Stimulated activated CD8-positive, alpha-beta memory T cell treated with anti-CD3 and anti-CD28 coated beads, Interleukin-12 subunit alpha, Interleukin-12 subunit beta, amount 100 ng/mL, for 24 hours (primary cell): ENCODE measurements around the gene SLC4A9.

ENCODE experiments used
- DNase-seq: peaks from one replicate; pipeline ENCODE4 v3.0.0-alpha.2; 2020; ENCODE audit errors: extremely low read depth

Gene SLC4A9, protein sequence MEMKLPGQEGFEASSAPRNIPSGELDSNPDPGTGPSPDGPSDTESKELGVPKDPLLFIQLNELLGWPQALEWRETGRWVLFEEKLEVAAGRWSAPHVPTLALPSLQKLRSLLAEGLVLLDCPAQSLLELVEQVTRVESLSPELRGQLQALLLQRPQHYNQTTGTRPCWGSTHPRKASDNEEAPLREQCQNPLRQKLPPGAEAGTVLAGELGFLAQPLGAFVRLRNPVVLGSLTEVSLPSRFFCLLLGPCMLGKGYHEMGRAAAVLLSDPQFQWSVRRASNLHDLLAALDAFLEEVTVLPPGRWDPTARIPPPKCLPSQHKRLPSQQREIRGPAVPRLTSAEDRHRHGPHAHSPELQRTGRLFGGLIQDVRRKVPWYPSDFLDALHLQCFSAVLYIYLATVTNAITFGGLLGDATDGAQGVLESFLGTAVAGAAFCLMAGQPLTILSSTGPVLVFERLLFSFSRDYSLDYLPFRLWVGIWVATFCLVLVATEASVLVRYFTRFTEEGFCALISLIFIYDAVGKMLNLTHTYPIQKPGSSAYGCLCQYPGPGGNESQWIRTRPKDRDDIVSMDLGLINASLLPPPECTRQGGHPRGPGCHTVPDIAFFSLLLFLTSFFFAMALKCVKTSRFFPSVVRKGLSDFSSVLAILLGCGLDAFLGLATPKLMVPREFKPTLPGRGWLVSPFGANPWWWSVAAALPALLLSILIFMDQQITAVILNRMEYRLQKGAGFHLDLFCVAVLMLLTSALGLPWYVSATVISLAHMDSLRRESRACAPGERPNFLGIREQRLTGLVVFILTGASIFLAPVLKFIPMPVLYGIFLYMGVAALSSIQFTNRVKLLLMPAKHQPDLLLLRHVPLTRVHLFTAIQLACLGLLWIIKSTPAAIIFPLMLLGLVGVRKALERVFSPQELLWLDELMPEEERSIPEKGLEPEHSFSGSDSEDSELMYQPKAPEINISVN

DNA sequence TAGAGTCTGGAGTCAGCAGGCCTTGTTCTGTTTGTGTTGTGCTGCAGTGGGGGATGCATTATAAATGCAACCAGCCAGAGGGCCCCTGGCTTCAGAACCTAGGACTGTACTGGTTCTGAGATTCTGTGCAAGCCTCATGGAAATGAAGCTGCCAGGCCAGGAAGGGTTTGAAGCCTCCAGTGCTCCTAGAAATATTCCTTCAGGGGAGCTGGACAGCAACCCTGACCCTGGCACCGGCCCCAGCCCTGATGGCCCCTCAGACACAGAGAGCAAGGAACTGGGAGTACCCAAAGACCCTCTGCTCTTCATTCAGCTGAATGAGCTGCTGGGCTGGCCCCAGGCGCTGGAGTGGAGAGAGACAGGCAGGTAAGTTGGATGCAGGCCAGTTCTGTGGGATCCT, at the start of gene SLC4A9:
SLC4A9 (plus strand) TSS at position 94 of the 400 bp plus-strand sequence; CDS start at position 137, 43 bp downstream.
- DNase-seq, result no peak

DNA sequence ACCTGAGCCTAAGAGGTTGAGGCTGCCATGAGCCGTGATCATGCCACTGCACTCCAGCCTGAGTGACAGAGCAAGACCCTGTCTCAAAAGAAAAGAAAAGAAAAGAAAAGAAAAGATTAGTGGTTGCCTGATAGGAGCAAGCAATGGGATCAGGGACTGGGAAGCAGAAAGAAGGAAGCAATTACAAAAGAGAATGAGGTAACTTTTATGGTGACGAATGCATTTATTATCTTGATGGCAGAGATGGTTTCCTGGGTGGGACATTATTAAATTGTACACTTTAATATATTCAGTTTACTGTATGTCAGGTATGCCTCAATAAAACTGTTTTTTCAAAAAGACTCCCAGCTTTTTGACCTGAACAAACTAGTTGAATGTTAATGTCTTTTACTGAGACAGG, 49.6 kb upstream of the SLC4A9 start:
- DNase-seq, result no peak

DNA sequence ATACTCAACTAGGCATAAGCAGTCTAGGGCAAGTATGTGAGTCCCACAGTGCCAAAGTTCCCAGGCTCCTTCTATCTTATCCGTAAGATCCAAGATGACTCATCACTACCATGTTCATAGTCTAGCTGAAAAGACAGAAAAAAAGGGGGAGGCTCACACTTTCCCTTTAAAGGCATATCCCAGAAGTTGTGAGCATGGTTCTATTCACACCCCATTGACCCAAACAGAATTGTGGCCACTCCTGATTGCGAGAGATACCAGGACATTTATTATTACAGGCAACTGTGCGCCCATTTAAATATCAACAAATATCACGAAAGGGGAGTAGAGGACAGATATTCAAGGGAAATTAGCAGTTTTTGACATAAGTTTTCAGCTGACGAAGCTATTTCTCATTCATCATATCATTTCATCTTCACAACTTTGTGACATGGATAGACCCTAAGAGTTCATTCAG, 49.0 kb upstream of the SLC4A9 start:
- no peak for DNase-seq

DNA sequence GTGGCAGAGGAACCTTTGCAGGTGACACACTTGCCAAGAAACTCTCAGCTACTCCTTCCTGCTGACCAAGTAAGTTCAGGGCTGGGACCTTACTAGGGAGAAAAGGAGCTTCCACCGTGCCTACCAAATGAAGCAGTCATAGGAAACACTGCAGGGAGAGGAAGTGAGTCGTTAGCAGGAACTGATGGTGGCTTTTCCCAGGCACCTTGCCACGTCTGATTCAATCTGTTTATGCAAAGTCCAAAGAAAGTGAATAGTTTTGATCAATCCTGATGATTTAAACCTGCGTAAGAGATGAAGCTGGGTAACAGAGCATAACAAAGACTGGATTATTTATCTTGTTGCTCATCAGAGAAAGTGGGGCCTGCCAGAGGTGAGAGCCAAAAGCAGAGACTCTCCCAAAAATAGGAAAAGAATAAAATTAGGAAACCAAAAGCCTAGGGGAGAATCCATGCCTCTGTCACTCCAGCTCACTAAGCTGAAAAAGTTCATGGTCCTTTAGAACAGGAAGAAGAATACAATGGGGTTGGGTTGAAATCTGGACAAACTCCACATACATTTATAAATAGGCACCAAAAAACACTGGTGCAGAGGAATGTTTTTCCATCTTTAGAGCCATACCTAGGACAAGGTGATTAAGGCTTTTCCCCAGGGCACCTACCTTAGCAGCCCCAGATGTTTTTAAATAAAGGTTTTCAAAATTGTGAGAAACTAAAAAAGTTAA, 47.8 kb upstream of the SLC4A9 start:
- no peak for DNase-seq

DNA sequence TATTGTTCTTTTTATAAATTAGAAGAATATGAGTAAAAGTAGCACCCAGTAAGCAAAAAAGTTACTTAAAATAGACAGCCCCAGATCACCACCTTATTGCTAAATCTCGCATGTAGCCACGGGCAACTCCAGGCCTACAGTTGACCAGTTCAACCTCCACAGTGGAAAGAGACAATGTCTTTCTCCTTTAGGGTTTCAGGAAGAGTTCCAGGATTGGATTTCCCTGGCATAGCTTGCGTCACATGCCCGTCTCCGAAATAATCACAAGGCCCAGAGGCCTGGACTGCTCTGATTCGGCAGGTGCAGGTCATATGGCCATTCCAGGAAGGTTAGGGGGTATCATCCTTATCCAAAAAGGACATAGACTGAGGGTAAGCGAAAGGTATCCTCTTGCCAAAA, 47.2 kb upstream of the SLC4A9 start:
- no peak for DNase-seq

DNA sequence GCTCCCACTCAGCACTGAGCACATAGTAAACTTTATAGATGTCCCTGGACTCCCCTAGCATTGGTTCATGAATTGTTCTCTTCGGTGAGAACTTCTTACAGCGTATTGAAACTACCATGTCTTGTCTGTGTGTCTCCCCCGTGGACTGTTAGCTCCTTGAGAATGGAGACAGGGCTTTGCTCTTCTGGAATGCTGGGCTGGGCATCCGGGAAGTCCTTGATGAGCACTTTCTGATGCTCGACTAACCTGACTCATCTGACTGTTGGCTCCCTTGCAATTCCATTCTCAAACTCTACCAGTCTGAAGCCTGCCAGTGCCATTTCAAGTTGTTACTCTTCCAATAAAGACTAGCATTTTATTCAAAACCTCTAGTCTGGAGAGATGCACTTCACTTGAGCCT, 42.1 kb upstream of the SLC4A9 start:
- no peak for DNase-seq

DNA sequence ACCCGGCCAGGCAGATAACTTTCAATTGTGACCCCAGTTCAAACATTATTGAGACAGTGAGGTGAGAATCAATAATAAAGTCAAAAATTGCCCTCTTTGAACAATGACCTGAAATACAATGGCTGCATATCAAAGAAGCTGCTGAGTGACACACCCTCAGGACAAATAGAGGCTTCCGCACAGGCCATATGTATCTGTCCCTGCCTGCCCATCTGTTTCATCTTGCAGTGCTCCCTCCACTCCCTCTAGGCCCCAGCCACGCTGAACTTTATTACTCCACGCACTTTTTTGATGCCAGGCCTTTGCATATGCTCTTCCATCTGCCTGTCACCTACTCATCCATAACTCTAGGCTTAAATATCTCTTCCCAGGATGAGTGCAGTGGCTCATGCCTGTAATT, 41.2 kb upstream of the SLC4A9 start:
- no peak for DNase-seq

DNA sequence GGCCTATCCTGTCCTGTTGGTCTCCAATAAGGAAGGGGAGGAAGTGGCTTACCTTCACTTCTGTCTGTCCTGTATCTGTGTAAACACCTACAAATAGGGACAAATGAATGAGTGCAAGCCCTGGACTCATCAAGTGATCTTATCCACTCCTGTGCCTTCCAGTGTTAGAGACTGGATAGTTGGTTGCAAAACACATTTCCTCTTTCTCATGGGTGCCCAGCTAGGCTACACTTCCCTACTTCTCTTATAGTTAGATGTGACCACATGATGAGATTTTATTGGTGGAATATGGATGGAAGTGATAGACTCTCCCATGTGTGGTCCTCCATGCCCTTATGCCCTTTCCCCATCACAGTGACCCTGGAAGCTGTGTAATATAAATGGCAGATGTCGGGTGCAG, 40.2 kb upstream of the SLC4A9 start:
- no peak for DNase-seq

DNA sequence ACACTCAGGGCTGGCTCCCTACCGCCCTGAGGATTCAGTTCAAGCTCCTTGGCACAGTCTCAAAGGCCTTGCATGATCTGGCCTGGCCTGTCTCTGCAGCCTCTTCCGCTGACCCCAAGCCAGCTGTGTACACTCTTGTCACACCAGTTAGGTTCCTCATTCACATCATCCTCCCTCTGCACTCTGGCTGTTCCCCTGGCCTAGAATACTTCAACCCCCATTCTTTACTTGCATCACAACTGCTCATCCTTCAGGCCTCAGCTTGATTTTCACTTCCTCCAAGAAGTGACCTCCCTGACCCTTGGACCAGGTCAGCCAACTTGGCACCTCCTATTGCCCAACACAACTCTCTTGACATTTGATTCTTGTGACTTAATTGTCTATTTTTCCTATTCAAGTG, 38.2 kb upstream of the SLC4A9 start:
- no peak for DNase-seq

DNA sequence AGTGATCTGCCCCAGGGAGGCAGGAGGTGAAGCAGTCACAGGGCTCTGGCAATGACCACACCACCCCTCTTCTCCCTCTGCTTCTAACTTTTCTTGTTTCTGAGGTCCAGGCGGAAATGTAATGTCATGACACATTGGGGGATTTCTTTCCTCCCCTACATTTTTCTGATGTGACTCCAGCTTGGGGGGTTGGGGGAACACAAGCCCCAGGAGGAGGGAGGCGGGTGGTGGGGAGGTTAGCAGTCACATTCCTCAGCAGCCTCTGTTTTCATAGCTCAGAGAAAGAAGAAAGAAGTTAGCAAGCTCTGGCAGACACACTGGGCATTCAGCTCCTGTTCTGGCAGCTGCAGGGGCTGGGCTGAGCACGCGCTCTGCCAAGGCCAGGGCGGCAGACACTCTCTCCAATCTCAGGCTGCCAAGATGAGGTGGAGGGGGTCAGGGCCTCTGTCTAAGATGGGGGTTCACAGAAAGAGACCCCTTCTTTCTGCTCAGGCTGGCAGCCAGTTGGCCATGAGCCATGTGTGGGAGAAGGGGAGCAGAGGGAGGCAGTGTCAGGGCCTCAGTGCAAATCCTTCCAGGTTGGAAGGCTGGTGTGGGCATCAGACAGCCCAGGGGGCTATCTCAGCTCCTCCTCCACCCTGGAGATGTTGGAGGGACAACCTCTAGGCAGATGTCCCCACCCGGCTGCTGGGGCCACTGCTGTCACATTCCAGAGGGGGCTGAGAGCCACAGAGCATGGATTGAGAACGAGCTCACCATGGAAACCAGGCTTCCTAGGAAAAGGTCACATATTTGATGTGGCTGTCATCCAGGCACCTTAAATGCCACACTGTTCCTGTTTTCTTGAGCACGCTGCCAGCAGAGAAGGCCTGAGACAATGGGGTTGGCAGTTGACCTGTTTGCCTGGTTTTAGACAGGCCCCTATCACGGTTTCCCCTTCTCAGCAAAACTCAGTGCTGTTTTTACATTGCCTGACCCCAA, 37.0 kb upstream of the SLC4A9 start:
- no peak for DNase-seq

DNA sequence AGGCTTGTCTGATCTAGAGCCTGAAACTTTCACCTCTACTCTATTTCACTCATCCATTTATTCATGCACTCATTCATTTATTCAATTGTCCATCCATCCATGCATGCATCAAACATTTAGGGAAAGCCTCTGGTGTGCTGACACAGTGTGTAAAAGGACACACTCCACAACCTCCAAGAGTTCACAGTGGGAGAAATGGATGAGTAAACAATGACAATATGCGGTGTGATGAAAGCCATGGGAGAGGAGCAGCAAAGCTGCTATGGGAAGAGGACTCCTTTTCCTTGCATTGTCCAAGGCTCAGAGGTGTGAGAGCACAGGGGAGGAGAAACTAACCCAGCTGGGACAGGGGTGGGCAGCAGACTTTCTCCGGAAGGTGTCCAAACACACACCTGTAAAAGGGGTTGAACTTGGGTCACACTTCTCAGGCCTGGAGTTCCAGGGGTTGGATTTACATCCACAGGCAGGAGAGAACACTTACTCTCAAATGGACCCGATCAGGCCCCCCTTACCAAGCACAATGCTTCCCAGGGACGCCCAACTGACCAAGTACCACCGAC, 35.9 kb upstream of the SLC4A9 start:
- DNase-seq, result no peak

DNA sequence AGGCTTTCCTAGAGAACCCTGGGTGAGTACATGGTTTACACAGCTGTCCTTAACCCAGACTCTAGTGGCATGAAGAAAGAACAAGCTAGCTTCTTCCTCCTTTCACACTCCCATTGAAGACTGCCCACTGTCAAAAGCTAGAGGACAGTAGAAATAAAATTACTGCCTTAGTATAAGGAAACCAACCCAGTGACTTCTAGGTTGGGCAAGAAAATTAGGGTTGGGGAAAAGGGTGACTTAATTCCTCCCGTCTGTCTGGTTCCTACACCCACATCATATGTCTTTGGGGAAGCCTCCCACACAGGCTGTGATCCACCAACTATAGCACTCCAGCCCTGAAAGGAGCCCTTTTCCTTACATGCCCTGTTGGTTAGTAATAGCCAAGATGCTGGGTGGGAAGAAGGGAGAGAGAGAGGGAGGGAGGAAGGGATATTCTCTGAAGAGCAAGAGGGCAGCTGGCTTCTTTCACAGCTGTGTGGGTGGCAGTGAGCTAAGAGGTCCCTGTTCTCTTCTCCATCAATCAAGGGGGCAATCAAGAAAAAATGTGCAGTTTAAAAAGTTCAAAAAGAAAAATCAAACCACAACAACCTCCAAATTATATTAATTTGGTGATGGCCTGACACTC, 35.3 kb upstream of the SLC4A9 start:
- DNase-seq, result no peak

DNA sequence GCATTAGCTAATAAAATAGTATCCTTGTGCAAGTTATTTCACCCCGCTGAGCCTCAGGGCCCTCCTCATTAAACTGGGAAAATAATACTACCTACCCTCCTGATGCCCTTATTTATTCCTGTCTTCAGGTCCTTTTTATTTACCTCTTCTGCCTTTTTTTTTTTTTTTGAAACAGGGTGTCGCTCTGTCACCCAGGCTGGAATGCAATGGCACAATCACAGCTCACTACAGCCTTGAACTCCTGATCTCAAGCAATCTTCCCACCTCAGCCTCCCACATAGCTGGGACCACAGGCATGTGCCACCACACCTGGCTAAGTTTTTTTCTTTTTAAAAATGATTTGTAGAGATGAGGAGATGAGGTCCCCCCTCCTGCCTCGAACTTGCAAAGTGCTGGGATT, 34.5 kb upstream of the SLC4A9 start:
- DNase-seq, result no peak

DNA sequence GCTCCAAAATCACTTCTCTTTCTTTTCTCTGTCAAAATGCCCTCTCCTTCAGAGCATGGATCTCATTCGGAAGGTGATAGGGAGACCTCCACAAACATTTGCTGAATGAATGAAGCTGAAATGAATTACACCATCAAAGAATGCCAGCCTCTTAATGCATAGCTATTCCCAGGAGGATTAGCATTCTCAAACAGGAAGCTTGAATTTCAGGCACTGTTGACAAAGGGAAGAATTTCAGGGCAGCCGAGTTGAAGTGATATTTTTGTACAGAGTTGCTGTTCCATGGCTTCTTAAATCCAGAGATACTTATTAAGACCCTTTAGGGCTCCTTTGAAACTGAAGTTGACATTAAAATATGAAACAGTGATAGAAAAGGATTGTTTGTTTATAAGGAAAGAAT, 32.4 kb upstream of the SLC4A9 start:
- no peak for DNase-seq

DNA sequence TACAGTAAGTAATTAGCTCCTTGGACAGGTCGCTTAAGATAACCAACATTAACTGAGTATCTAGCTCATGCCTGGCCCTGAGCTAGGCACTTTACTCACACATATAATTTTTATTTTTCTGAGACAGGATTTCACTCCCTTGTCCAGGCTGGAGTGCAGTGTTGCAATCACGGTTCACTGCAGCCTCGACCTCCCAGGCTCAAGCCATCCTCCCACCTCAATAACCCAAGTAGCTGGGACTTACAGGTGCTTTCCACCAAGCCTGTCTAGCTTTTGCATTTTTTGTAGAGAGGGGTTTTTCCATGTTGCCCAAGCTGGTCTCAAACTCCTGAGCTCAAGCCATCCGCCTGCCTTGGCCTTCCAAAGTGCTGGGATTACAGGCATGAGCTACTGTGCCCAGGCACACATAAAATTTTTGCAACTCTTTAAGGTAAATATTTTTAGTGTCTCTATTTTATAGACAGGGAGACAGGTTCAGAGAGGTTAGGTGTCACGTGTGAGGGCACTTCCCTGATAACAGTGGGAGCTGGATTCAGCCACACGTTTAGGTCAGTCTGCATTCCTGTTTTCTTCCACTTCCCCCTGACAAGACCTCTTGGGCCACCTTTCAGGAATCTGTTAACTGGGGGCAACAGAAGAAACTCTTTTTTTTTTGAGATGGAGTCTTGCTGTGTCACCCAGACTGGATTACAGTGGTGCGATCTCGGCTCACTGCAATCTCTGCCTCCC, 31.8 kb upstream of the SLC4A9 start:
- no peak for DNase-seq

DNA sequence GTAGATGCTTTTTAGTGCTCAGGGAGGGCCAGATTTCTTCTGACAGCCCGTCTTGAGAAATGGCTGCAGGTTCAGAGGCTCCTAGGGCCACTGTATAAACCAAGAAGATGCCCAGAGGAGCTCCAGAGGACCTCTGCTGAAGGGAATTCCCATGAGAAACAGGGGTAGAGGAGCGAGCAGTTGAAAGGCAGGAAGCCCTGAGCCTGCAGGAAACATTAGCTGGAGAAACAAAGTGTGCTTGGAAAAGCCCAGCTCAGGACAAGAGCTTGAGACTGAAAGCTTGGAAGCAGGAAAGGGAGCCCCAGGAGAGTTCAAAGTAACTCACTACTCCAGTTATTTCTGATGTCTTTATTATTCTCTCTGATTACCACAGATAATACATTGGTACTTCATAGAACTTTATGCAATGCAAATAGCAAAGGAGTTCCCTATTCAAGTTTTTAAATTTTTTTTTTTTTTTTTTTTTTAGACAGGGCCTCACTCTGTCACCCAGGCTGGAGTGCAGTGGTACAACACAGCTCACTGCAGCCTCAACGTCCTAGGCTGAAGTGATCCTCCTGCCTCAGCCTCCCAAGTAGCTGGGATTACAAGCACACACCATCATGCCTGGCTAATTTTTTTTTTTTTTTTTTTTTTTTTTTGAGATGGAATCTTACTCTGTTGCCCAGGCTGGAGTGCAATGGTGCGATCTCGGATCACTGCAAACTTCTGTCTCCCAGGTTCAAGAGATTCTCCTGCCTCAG, 30.1 kb upstream of the SLC4A9 start:
- no peak for DNase-seq

DNA sequence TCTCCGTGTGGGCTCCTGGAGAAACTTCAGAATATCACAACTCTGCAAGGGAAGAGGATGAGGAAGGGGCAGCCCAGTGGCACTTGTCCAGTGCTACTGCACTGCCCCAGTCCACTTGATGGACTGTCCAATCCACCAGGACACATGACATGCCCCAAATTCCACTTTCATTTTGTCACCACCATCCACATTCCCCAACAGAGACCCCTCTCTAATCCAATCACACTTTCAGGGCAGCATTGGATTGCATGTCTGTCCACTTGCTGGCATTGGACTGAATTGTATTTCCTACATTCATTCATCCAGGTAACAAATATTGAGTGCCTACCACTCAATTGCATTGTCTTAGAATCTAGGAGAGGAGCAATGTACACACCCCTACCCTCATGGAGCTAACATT, 28.4 kb upstream of the SLC4A9 start:
- no peak for DNase-seq

DNA sequence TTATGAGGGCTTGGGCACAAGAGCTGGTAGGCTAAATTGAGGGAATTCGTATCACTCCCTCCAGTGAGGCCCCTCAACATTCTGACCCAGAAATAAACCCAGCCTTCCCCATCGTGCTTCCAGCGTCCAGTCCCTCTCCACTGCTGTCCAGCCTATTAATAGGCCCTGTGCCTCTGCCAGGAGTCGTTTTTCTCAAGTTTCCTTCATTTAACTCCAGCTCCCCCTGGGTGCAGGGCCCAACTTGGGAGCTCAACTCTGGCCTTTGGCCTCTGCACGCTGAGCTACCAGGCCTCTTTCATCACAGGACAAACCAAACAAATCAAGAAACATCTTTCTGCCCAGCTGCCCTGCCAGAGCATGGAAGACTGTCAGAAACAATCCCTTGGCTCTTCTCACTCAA, 23.6 kb upstream of the SLC4A9 start:
- DNase-seq, result no peak

DNA sequence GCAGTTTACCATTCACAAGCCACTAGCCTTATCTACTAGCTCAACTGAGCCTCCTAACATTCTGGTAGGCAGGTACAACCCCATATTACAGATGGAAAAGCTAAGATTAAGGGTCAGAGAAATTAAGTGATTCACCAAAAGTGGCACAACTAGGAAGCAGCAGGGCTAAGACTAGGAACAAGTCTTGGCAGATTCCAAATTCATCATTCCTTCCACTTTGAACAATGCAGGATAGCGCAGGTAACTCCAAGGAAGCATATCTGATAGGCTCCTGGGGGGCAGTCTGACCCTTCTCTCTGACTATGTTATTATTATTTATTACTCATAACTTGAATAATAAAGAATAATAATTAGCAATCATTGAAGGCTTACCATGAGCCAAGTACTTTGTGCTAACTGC, 22.1 kb upstream of the SLC4A9 start:
- no peak for DNase-seq
